NCI-H2171 (cell line): Measurements from ENCODE around the gene GOLGA3.
"Not testable (repeated sequence)": the region's sequence is repeated elsewhere in the genome, so short reads cannot be mapped to it uniquely, and the experiment has no call there.

Experiments
- DNase-seq: peaks from one replicate; lab custom pipeline; 2025; lab: John Stamatoyannopoulos, UW

Gene GOLGA3

GRCh38 chr12:132812631-132813305, 15.9 kb downstream of the GOLGA3 start:
- DNase-seq, result no peak

- not testable (repeated sequence) for DNase-seq
Observed at GRCh38 chr12:132809391-132809790, 19.3 kb downstream of the GOLGA3 start.

- no peak for DNase-seq
Observed at GRCh38 chr12:132807295-132808092, 21.2 kb downstream of the GOLGA3 start.

GRCh38 chr12:132806857-132807256, 21.8 kb downstream of the GOLGA3 start:
- DNase-seq, result no peak

- no peak for DNase-seq
Observed at GRCh38 chr12:132804426-132804861, 24.2 kb downstream of the GOLGA3 start.

- no peak for DNase-seq
Observed at GRCh38 chr12:132803888-132804287, 24.8 kb downstream of the GOLGA3 start.

GRCh38 chr12:132803125-132803524, 25.5 kb downstream of the GOLGA3 start:
- DNase-seq, result no peak

GRCh38 chr12:132801741-132802140, 26.9 kb downstream of the GOLGA3 start:
- no peak for DNase-seq

GRCh38 chr12:132798836-132799235, 29.8 kb downstream of the GOLGA3 start:
- DNase-seq, result no peak

GRCh38 chr12:132797820-132798570, 30.7 kb downstream of the GOLGA3 start:
- no peak for DNase-seq

GRCh38 chr12:132795847-132796246, 32.8 kb downstream of the GOLGA3 start:
- no peak for DNase-seq

- DNase-seq, result not testable (repeated sequence)
Observed at GRCh38 chr12:132791940-132792339, 36.7 kb downstream of the GOLGA3 start.

GRCh38 chr12:132789099-132789471, 39.6 kb downstream of the GOLGA3 start:
- DNase-seq, result no peak

- DNase-seq, result no peak
Observed at GRCh38 chr12:132788375-132789098, 40.1 kb downstream of the GOLGA3 start.

- no peak for DNase-seq
Observed at GRCh38 chr12:132787877-132788276, 40.8 kb downstream of the GOLGA3 start.

- no peak for DNase-seq
Observed at GRCh38 chr12:132786192-132786591, 42.5 kb downstream of the GOLGA3 start.

- DNase-seq, result no peak
Observed at GRCh38 chr12:132784580-132784979, 44.1 kb downstream of the GOLGA3 start.

- no peak for DNase-seq
Observed at GRCh38 chr12:132783917-132784531, 44.6 kb downstream of the GOLGA3 start.

- no peak for DNase-seq
Observed at GRCh38 chr12:132781938-132782337, 46.7 kb downstream of the GOLGA3 start.

- no peak for DNase-seq
Observed at GRCh38 chr12:132779781-132780353, 48.8 kb downstream of the GOLGA3 start.

- no peak for DNase-seq
Observed at GRCh38 chr12:132777614-132778013, 51.1 kb downstream of the GOLGA3 start.
